Pancreas (tissue), 10 donors: ENCODE measurements around the gene GALC. TPM values are rescaled to one million over a fixed set of nuclear protein-coding genes. Genes with fewer than 3 reads are reported as not detected.

Experiments used
- ATAC-seq, 4 donors: fragments of 200-7000 bp; cut with Tn5 transposase; one replicate each; pipeline versions ENCODE4 v1.8.0 to v1.9.1; 2020; ENCODE audit warnings: mild to moderate bottlenecking in 4 of 4, moderate library complexity in 4 of 4
- DNase-seq, 6 donors: peaks; one replicate each; pipeline ENCODE4 v3.0.0-alpha.2; 2020
- FAIRE-seq: peaks from 2 replicates; lab custom pipeline; 2012; peaks lifted over from hg19 to GRCh38; lab: Jason Lieb, UNC
- H3K27ac ChIP-seq, 4 donors: fragments of 200-600 bp; sonication (generic); 1 replicate in 3 of 4; 2 replicates in 1 of 4; pipeline versions ENCODE4 v1.5.0 to v1.8.0; 2020
- H3K27me3 ChIP-seq, 4 donors: fragments of 200-600 bp; one replicate each; pipeline ENCODE4 v1.8.0; 2021
- H3K36me3 ChIP-seq, 3 donors: fragments of 200-600 bp; sonication (generic) in 1 of 3; one replicate each; pipeline versions ENCODE4 v1.5.0 to v1.8.0; 2020 to 2021
- H3K4me1 ChIP-seq, 3 donors: fragments of 200-600 bp; one replicate each; pipeline ENCODE4 v1.8.0; 2021
- H3K4me3 ChIP-seq, 4 donors: fragments of 200-600 bp; sonication (generic) in 2 of 4; one replicate each; pipeline versions ENCODE4 v1.5.0 to v1.8.0; 2020 to 2021
- H3K9me3 ChIP-seq, 4 donors: fragments of 200-600 bp; one replicate each; pipeline ENCODE4 v1.8.0; 2021
- WGBS, 2 donors: extraction: QIAGEN DNeasy Blood & Tissue Kit; methylation state at CpG; one replicate each; pipeline ENCODE4 v1.1.7; 2013; 5-methylcytosine and 5-hydroxymethylcytosine counted together
- intact Hi-C, 3 donors: fragments of 100-400 bp; cut with DNase I; formaldehyde crosslinking; loops; one replicate each; pipeline versions ENCODE4 v1.11.1 to v1.14.2; 2022
- polyA plus RNA-seq, 2 donors: library from polyadenylated mRNA; stranded (reverse); fragments of 200-250 nt; gene quantifications; one replicate each; pipeline ENCODE4 v1.2.3, GENCODE V29; 2013
- total RNA-seq, 6 donors: library from RNA; stranded (reverse); fragmentation: NEBNext Ultra II Directional in 4 of 6; extraction: Animal tissue kit (Norgen Biotek cat#: 25700) in 4 of 6; gene quantifications; one replicate each; pipeline versions ENCODE4 v1.2.1 to v1.2.4, GENCODE V29; 2021 to 2023
- TF ChIP-seq, protein P1 (sequence below), 4 donors: fragments of 200-600 bp; sonication (generic) in 3 of 4; IDR thresholded peaks; one replicate each; pipeline versions ENCODE4 v1.5.0 to v1.8.0; 2021; ENCODE audit warnings: antibody characterized with exemption in 4 of 4
- donor health status: healthy with polysubstance abuse.
- donor health status: DM: no; HTN: no; CAD: no; lungs with moderate emphysema.
- donor health status: DM: no; HTN: no; CAD: no.
- donor health status: control.
- donor health status: control.
- donor health status: Bipolar disorder and iron deficiency.
- donor health status: DM: yes; HTN: yes; CAD: no.
- donor health status: DM: no; HTN: no; CAD: no.
- donor health status: DM: no; HTN: no; CAD: no.
- donor health status: DM: yes; HTN: yes; CAD: no.

The GALC gene
- total and polyA plus RNA-seq, 8 donors, result 5.3 to 17.6 (median 9.9) TPM

DNA sequence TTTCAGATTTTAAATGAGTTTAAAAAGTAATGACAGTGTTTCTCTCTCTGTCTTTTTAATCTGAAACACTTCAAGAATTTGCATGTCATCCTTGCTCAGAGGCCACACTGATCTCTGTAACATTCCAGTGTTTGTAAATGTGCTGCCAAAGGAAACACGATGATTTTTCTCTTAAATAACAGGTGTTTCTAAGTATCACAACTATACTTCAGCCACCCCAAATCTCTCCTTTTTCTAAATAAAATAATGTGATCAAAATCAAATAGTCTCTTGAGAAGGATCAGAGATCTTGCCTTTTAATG, 3.3 kb upstream of the GALC start:
- ATAC-seq (no peak), DNase-seq (no peak), FAIRE-seq (no peak)
- 15 to 28% methylated on average over 1 of the region's 1 CpG for WGBS, 2 donors
- H3K27me3 ChIP-seq, result no peaks in the 10 kb centered on the region
- TF ChIP-seq, protein P1, sequence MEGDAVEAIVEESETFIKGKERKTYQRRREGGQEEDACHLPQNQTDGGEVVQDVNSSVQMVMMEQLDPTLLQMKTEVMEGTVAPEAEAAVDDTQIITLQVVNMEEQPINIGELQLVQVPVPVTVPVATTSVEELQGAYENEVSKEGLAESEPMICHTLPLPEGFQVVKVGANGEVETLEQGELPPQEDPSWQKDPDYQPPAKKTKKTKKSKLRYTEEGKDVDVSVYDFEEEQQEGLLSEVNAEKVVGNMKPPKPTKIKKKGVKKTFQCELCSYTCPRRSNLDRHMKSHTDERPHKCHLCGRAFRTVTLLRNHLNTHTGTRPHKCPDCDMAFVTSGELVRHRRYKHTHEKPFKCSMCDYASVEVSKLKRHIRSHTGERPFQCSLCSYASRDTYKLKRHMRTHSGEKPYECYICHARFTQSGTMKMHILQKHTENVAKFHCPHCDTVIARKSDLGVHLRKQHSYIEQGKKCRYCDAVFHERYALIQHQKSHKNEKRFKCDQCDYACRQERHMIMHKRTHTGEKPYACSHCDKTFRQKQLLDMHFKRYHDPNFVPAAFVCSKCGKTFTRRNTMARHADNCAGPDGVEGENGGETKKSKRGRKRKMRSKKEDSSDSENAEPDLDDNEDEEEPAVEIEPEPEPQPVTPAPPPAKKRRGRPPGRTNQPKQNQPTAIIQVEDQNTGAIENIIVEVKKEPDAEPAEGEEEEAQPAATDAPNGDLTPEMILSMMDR (IDR thresholded peaks at IDR 0.05), result no peak
- H3K9me3 ChIP-seq, result no peaks in the 10 kb centered on the region
- no peak overlapping the region for H3K4me3 ChIP-seq
- no peaks in the 10 kb centered on the region for H3K36me3 ChIP-seq
- peak overlapping the region in 1 of 4 donors; percentile 44 for H3K27ac ChIP-seq
- intact Hi-C loops, result no loop called here
- H3K4me1 ChIP-seq, result peaks cover 0 to 15% (median 4%) of the 10 kb centered on the region in 3 donors

DNA sequence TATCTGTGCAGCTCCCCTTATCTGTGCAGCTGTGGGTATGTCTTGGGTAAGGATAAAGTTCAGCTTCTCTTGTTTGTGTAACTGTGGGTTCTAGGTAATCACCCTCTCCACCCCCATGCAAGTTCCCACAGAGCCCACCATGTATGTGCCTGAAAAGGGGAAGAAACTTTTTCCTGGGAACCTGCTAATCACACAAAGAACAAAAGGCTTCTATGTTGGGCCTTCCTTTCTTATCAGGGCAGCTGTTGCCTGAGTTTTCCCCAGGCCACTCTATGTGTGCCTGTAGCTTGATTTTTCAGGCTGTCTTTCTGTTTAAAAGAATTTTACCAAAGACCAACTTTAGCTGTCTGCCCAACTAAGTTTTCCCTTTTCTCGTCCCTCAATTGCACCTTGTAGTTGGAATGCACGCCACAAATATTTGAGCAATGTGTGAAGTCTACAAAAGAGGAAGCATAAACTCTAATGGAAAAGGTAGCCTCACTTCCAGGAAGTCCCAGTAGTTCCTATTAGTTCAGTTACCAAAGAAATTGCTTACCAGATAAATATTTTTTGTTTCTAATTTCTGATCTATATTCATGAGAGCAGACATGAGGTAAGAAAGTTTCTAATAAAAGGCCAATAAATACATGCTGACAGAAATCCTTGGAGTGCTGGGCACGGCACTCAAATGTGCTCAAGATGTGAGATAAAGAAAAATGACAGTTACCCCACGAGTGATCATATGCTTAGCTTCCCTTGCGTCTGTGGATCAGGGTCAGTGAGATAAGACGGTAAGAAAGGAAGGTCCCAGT, 2.7 kb upstream of the GALC start:
- ATAC-seq, result no peak

DNA sequence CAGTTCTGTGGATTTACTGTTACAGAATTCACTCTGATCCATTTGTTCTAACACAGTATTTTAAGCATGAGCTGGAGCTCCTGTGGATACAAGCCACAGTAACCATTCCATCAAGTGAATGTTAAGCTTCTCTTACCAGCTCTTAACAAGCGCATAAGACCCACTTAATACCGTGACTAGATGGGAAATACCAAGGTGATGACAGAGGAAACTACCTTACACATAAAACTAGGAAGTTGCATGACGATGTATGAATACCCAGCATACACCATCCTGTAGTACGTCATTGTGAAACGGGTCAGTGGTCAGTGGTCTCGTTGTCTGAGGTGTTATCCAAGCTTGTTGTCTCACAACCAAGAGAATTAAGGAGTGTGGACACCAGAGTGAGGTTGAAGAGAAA, 2.0 kb upstream of the GALC start:
- H3K36me3 ChIP-seq, result no peaks in the 10 kb centered on the region
- FAIRE-seq (no peak), ATAC-seq (no peak), DNase-seq (no peak)
- H3K9me3 ChIP-seq, result no peaks in the 10 kb centered on the region
- intact Hi-C loops, result no loop called here
- H3K27me3 ChIP-seq, result no peaks in the 10 kb centered on the region
- peak overlapping the region in 2 of 4 donors; percentile 9 to 44 for H3K27ac ChIP-seq
- TF ChIP-seq, protein P1 (IDR thresholded peaks at IDR 0.05), result no peak
- H3K4me1 ChIP-seq, result peaks cover 0 to 15% (median 4%) of the 10 kb centered on the region in 3 donors
- H3K4me3 ChIP-seq, result no peak overlapping the region
- WGBS, 2 donors, result 94 to 96% methylated on average over 6 of the region's 6 CpGs

More for the DNA sequence above, 2.7 kb upstream of the GALC start:
- H3K9me3 ChIP-seq, result no peaks in the 10 kb centered on the region
- DNase-seq, result no peak
- 40 to 52% methylated on average over 6 of the region's 6 CpGs for WGBS, 2 donors
- H3K36me3 ChIP-seq, result no peaks in the 10 kb centered on the region
- peak overlapping the region in 2 of 4 donors; percentile 9 to 44 for H3K27ac ChIP-seq
- FAIRE-seq, result no peak
- intact Hi-C loops, result no loop called here
- TF ChIP-seq, protein P1 (IDR thresholded peaks at IDR 0.05), result no peak
- no peaks in the 10 kb centered on the region for H3K27me3 ChIP-seq
- H3K4me1 ChIP-seq, result peaks cover 0 to 15% (median 4%) of the 10 kb centered on the region in 3 donors
- no peak overlapping the region for H3K4me3 ChIP-seq

DNA sequence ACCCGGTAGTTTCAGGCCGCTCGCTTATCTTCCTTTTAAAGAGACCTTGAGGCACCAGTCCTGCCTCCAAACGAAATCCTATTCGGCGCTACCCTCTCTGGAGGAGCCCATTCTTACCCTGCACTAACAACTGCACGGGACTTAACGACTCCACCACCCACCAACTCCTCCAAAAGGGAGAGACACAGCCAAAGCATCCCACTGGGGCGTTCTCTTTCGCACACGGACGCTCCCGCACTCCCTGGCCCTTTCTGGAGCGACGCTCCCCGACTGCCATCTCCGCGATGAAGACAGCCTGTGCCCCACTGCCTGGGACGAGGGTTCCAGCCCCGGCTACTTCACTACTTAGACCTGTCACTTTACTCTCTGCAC, 650 bp downstream of the GALC start:
- Histone ChIP-seq H3K4me1 (peaks cover 0 to 15% (median 4%) of the 10 kb centered on the region in 3 donors), H3K27me3 (no peaks in the 10 kb centered on the region), H3K4me3 (peak overlapping the region; percentile 68 to 86 (median 79)), H3K36me3 (no peaks in the 10 kb centered on the region), H3K9me3 (no peaks in the 10 kb centered on the region), H3K27ac (peak overlapping the region; percentile 79 to 97 (median 92))
- TF ChIP-seq, protein P1 (IDR thresholded peaks at IDR 0.05), result no peak
- DNase-seq, result no peak
- intact Hi-C loops, result no loop called here
- peak; percentile 24 to 52 (median 48) for ATAC-seq
- no peak for FAIRE-seq
- 3 to 8% methylated on average over 20 of the region's 20 CpGs for WGBS, 2 donors

DNA sequence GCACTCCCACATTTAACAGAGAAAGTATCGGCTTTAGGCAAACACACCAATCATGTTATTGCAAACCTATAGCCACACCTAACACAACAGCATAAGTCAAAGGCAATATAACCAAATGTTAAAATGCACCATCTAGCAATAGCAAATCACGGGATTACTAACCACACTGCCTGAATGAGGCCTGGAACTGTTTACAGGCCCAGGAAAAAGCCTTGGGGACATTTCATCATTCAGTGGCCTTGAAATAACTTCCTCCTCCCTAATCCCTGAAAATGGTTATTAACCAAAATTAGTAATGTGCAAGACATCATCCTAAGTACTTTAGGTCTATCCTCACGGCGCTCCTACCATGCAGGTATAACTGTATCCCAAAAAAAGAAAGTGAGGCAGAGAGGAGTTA, 2.3 kb downstream of the GALC start:
- ATAC-seq (no peak), FAIRE-seq (no peak), DNase-seq (no peak)
- no peak overlapping the region for H3K4me3 ChIP-seq
- intact Hi-C loops, result no loop called here
- H3K9me3 ChIP-seq, result no peaks in the 10 kb centered on the region
- TF ChIP-seq, protein P1 (IDR thresholded peaks at IDR 0.05), result no peak
- H3K36me3 ChIP-seq, result peaks cover 0 to 2% (median 0%) of the 10 kb centered on the region in 3 donors
- WGBS, 2 donors, result 83 to 84% methylated on average over 4 of the region's 4 CpGs
- no peak overlapping the region for H3K27ac ChIP-seq
- no peaks in the 10 kb centered on the region for H3K27me3 ChIP-seq
- peaks cover 0 to 9% (median 4%) of the 10 kb centered on the region in 3 donors for H3K4me1 ChIP-seq
